ENCODE data around the gene MNAT1.

DNA sequence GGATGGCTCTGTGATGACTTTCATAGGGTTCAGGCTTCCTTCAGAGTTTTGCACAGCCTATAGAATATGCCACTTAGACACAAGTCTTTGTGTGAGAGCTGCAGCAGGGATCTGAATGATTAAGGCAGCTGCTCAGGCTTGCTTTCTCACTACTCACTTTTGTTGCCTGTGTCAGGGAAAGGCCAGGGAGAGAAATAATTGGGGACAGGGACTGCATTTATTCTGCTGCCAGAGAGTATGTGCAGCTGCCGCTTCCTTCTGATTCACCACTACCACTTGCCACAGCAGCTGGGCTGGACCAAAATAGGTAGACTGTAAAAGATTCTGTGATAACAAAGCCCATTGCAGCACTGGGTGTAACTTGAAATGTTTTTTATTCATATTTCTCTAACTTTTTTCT, 196.7 kb downstream of the MNAT1 start:
- TF ChIP-seq, protein P1, sequence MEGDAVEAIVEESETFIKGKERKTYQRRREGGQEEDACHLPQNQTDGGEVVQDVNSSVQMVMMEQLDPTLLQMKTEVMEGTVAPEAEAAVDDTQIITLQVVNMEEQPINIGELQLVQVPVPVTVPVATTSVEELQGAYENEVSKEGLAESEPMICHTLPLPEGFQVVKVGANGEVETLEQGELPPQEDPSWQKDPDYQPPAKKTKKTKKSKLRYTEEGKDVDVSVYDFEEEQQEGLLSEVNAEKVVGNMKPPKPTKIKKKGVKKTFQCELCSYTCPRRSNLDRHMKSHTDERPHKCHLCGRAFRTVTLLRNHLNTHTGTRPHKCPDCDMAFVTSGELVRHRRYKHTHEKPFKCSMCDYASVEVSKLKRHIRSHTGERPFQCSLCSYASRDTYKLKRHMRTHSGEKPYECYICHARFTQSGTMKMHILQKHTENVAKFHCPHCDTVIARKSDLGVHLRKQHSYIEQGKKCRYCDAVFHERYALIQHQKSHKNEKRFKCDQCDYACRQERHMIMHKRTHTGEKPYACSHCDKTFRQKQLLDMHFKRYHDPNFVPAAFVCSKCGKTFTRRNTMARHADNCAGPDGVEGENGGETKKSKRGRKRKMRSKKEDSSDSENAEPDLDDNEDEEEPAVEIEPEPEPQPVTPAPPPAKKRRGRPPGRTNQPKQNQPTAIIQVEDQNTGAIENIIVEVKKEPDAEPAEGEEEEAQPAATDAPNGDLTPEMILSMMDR (IDR thresholded peaks at IDR 0.05) = no peak
- TF ChIP-seq POLR2AphosphoS5 (IDR thresholded peaks at IDR 0.05) = no peak

All from transverse colon (tissue), 4 donors.